Stimulated activated CD8-positive, alpha-beta memory T cell treated with anti-CD3 and anti-CD28 coated beads, Interleukin-15, amount 100 ng/mL, for 24 hours (primary cell): ENCODE data around the gene RET.
A peak's percentile ranks its signal among the peaks of the same experiment; 100 is the strongest.
"Not testable (repeated sequence)": the region's sequence is repeated elsewhere in the genome, so short reads cannot be mapped to it uniquely, and the experiment has no call there.

Experiments used
- DNase-seq: peaks from one replicate; pipeline ENCODE4 v3.0.0-alpha.2; 2020; ENCODE audit warnings: low read depth

Gene RET

GRCh38 chr10:43136995-43137716, 60.3 kb downstream of the RET start:
- no peak for DNase-seq

GRCh38 chr10:43137717-43138020, 60.8 kb downstream of the RET start:
- no peak for DNase-seq

- peak; percentile 74 for DNase-seq
Observed at GRCh38 chr10:43138021-43138756, 61.3 kb downstream of the RET start, which contains the start of gene CSGALNACT2. Gene CSGALNACT2 (plus strand): TSS chr10:43138445. CDS start chr10:43155150, 16,705 bp downstream.

GRCh38 chr10:43138757-43139241, 61.9 kb downstream of the RET start:
- no peak for DNase-seq

GRCh38 chr10:43141421-43141820, 64.6 kb downstream of the RET start:
- no peak for DNase-seq

GRCh38 chr10:43145311-43145710, 68.4 kb downstream of the RET start:
- DNase-seq: no peak

GRCh38 chr10:43145936-43146335, 69.1 kb downstream of the RET start:
- not testable (repeated sequence) for DNase-seq

GRCh38 chr10:43151371-43151770, 74.5 kb downstream of the RET start:
- no peak for DNase-seq

- DNase-seq: no peak
Observed at GRCh38 chr10:43153901-43154300, 77.0 kb downstream of the RET start.

GRCh38 chr10:43155221-43155620, 78.4 kb downstream of the RET start:
- no peak for DNase-seq

GRCh38 chr10:43155741-43156140, 78.9 kb downstream of the RET start:
- DNase-seq: no peak

- no peak for DNase-seq
Observed at GRCh38 chr10:43156590-43157341, 79.9 kb downstream of the RET start.

- no peak for DNase-seq
Observed at GRCh38 chr10:43158636-43159035, 81.8 kb downstream of the RET start.

- DNase-seq: no peak
Observed at GRCh38 chr10:43160046-43160920, 83.4 kb downstream of the RET start.

GRCh38 chr10:43160921-43161255, 84.0 kb downstream of the RET start:
- no peak for DNase-seq

GRCh38 chr10:43162604-43163003, 85.7 kb downstream of the RET start:
- DNase-seq: no peak

GRCh38 chr10:43166207-43166879, 89.5 kb downstream of the RET start:
- DNase-seq: no peak

GRCh38 chr10:43166880-43167497, 90.1 kb downstream of the RET start:
- DNase-seq: no peak

- no peak for DNase-seq
Observed at GRCh38 chr10:43167498-43167889, 90.6 kb downstream of the RET start.

GRCh38 chr10:43170491-43170890, 93.6 kb downstream of the RET start:
- no peak for DNase-seq

GRCh38 chr10:43172645-43173044, 95.8 kb downstream of the RET start:
- DNase-seq: no peak
